OCI-LY7 (cell line): ENCODE measurements around the gene UBL5. TPM values are rescaled to one million over a fixed set of nuclear protein-coding genes. Genes with fewer than 3 reads are reported as not detected.

Source experiments
- BruUV-seq: library from RNA; stranded (reverse); fragments of 400-500 nt; replicated peaks from 2 replicates; lab custom pipeline; 2021; lab: Mats Ljungman, UMichigan
- CTCF ChIA-PET: fragments of 300-600 bp; sonication (Branson Sonifier 250); formaldehyde crosslinking; loops from one replicate; lab custom pipeline; 2022; ENCODE audit warnings: antibody characterized with exemption; ENCODE audit not compliant: unreplicated experiment; lab: Charles Lee
- POLR2A ChIA-PET: fragments of 300-600 bp; sonication (Branson Sonifier 250); formaldehyde crosslinking; loops from one replicate; lab custom pipeline; 2022; ENCODE audit warnings: antibody characterized with exemption; lab: Charles Lee
- DNase-seq: peaks from one replicate; pipeline ENCODE4 v3.0.0-alpha.2; 2015; ENCODE audit warnings: low spot score
- H2AFZ ChIP-seq: fragments of 200-600 bp; sonication (generic), shearing (Covaris generic); 2 replicates; pipeline ENCODE4 v1.6.1; 2014; ENCODE audit warnings: mild to moderate bottlenecking, antibody characterized with exemption, low read length, moderate library complexity
- H3K27ac ChIP-seq: fragments of 200-600 bp; sonication (generic); 2 replicates; pipeline ENCODE4 v1.5.1; 2014; ENCODE audit warnings: mixed run types, low read depth, mild to moderate bottlenecking, moderate library complexity, low read length, inconsistent platforms; ENCODE audit not compliant: poor library complexity, severe bottlenecking
- H3K36me3 ChIP-seq: fragments of 200-600 bp; sonication (generic); 2 replicates; pipeline ENCODE4 v1.6.1; 2014; ENCODE audit warnings: mild to moderate bottlenecking, antibody characterized with exemption, low read length, moderate library complexity, mixed read lengths; ENCODE audit not compliant: insufficient read depth
- H3K4me1 ChIP-seq: fragments of 200-600 bp; sonication (generic); 2 replicates; pipeline ENCODE4 v1.5.1; 2014; ENCODE audit warnings: mild to moderate bottlenecking, low read length; ENCODE audit not compliant: insufficient read depth, poor library complexity, severe bottlenecking
- H3K4me2 ChIP-seq: fragments of 200-600 bp; sonication (generic); 2 replicates; pipeline ENCODE4 v1.6.1; 2014; ENCODE audit warnings: mild to moderate bottlenecking, low read length
- H3K4me3 ChIP-seq: fragments of 200-600 bp; sonication (generic); 2 replicates; pipeline ENCODE4 v1.5.1; 2014; ENCODE audit warnings: mild to moderate bottlenecking, low read depth, low read length; ENCODE audit not compliant: poor library complexity, severe bottlenecking
- H3K79me2 ChIP-seq: fragments of 200-600 bp; sonication (generic); 2 replicates; pipeline ENCODE4 v1.6.1; 2016; ENCODE audit warnings: low read depth, mild to moderate bottlenecking, low read length, moderate library complexity, mixed read lengths; ENCODE audit not compliant: insufficient read depth
- H3K9me2 ChIP-seq: fragments of 200-600 bp; sonication (generic); 2 replicates; pipeline ENCODE4 v1.6.1; 2016; ENCODE audit warnings: mild to moderate bottlenecking, low read length, mixed read lengths; ENCODE audit not compliant: insufficient read depth
- H3K9me3 ChIP-seq: fragments of 200-600 bp; sonication (generic); 2 replicates; pipeline ENCODE4 v1.6.1; 2014; ENCODE audit warnings: mild to moderate bottlenecking, mixed run types, low read length, mixed read lengths
- H4K20me1 ChIP-seq: fragments of 200-600 bp; sonication (generic); 2 replicates; pipeline ENCODE4 v1.6.1; 2014; ENCODE audit warnings: mild to moderate bottlenecking, antibody characterized with exemption, low read length, moderate library complexity, mixed read lengths; ENCODE audit not compliant: insufficient read depth
- EZH2phosphoT487 ChIP-seq: fragments of 200-600 bp; sonication (generic); IDR thresholded peaks from 2 replicates; pipeline ENCODE4 v1.6.1; 2018; ENCODE audit warnings: low read depth, borderline replicate concordance, mild to moderate bottlenecking, mixed run types, antibody characterized with exemption, low read length, moderate library complexity, mixed read lengths
- intact Hi-C: fragments of 100-400 bp; cut with micrococcal nuclease; formaldehyde crosslinking; loops from one replicate; pipeline ENCODE4 v1.10.0; 2022; ENCODE audit not compliant: unreplicated experiment
- total RNA-seq, 2 experiments: library from RNA; depleted of rRNA in 1 of 2; stranded (reverse); fragments of >200 nt in 1 of 2; shearing (Covaris generic) in 1 of 2; gene quantifications; 2 replicates each; pipeline ENCODE4 v1.2.3, GENCODE V29; 2014 to 2022
- TF ChIP-seq, protein P1 (sequence below): fragments of 200-600 bp; sonication (generic); conservative IDR thresholded peaks from 2 replicates; pipeline ENCODE4 v1.5.1; 2014; ENCODE audit warnings: mild to moderate bottlenecking, antibody characterized with exemption, low read length, moderate library complexity, mixed read lengths

The UBL5 gene
- total RNA-seq, 2 experiments from 2014 or later: 162 to 323 TPM

DNA sequence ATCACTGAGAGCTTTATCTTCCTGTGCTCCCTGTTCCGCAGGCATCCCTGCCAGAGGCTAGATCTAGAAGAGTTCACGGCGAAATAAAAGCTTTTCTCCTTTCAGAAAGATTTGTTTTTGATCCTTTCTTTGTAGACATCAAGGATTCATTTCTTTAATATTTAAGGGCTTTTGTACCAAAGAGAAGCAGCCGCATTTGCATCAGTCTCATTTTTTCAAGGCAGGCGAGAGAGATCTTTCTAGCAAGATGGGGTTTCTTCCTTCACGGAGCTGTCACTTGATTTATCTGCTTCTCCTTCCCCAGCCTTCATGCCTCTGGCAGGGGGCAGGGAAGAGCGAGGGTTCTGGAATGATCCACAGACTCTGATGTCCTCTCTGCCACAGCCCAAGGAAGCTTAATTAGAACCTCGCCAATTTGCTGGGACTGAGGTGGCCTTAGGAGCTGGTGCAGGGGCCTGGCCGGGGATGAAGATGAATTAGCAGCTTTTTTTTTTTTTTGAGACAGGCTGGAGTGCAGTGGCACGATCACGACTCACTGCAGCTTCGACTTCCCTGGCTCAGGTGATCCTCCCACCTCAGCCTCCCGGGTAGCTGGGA, 47.4 kb downstream of the UBL5 start:
- no peaks in the 10 kb centered on the region for H3K4me1 ChIP-seq
- POLR2A ChIA-PET: interaction anchor here (0.6 kb wide), 2 partner anchors 334 to 1333 kb away, joined by 3 read pairs; no protein-coding TSS in a partner anchor
- H3K9me3 ChIP-seq: no peaks in the 10 kb centered on the region
- TF ChIP-seq EZH2phosphoT487: no peak
- TF ChIP-seq, protein P1, sequence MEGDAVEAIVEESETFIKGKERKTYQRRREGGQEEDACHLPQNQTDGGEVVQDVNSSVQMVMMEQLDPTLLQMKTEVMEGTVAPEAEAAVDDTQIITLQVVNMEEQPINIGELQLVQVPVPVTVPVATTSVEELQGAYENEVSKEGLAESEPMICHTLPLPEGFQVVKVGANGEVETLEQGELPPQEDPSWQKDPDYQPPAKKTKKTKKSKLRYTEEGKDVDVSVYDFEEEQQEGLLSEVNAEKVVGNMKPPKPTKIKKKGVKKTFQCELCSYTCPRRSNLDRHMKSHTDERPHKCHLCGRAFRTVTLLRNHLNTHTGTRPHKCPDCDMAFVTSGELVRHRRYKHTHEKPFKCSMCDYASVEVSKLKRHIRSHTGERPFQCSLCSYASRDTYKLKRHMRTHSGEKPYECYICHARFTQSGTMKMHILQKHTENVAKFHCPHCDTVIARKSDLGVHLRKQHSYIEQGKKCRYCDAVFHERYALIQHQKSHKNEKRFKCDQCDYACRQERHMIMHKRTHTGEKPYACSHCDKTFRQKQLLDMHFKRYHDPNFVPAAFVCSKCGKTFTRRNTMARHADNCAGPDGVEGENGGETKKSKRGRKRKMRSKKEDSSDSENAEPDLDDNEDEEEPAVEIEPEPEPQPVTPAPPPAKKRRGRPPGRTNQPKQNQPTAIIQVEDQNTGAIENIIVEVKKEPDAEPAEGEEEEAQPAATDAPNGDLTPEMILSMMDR: no peak
- H2AFZ ChIP-seq: no peak overlapping the region
- no peak overlapping the region for H3K27ac ChIP-seq
- CTCF ChIA-PET: no interaction called here
- no peaks in the 10 kb centered on the region for H3K36me3 ChIP-seq
- no peaks in the 10 kb centered on the region for H4K20me1 ChIP-seq
- no peaks in the 10 kb centered on the region for H3K79me2 ChIP-seq
- H3K4me2 ChIP-seq: no peak overlapping the region
- H3K4me3 ChIP-seq: no peak overlapping the region
- DNase-seq: no peak
- no peaks in the 10 kb centered on the region for H3K9me2 ChIP-seq
- no TSS peak for BruUV-seq
- intact Hi-C loops: no loop called here

DNA sequence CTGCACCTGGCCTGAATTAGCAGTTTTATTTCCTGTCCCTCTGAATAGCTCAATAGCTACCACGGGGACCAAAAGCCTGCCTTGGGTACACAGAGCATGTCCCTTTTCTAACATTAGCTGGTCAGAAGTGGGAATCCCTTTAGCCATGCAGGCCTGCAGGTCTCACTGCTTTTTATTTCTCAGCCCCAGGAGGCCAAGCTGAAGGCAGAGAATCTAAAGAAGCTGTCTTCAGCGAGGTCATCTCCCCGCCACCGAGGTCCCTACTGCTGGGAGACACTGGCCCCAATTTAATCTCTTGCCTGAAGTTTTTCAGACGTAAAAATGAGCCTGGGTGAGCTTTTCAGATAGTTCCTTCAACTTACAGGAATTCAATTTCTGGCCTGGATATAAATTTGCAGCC, 48.1 kb downstream of the UBL5 start:
- H3K27ac ChIP-seq: no peak overlapping the region
- intact Hi-C loops: no loop called here
- H3K36me3 ChIP-seq: no peaks in the 10 kb centered on the region
- no peak overlapping the region for H3K4me2 ChIP-seq
- H3K9me2 ChIP-seq: no peaks in the 10 kb centered on the region
- H3K4me1 ChIP-seq: no peaks in the 10 kb centered on the region
- H3K9me3 ChIP-seq: no peaks in the 10 kb centered on the region
- BruUV-seq: no TSS peak
- TF ChIP-seq, protein P1: no peak
- TF ChIP-seq EZH2phosphoT487: no peak
- no peaks in the 10 kb centered on the region for H3K79me2 ChIP-seq
- H2AFZ ChIP-seq: no peak overlapping the region
- H4K20me1 ChIP-seq: no peaks in the 10 kb centered on the region
- ChIA-PET POLR2A (interaction anchor here (0.6 kb wide), 2 partner anchors 333 to 1333 kb away, joined by 3 read pairs; no protein-coding TSS in a partner anchor), CTCF (no interaction called here)
- DNase-seq: no peak
- H3K4me3 ChIP-seq: no peak overlapping the region

DNA sequence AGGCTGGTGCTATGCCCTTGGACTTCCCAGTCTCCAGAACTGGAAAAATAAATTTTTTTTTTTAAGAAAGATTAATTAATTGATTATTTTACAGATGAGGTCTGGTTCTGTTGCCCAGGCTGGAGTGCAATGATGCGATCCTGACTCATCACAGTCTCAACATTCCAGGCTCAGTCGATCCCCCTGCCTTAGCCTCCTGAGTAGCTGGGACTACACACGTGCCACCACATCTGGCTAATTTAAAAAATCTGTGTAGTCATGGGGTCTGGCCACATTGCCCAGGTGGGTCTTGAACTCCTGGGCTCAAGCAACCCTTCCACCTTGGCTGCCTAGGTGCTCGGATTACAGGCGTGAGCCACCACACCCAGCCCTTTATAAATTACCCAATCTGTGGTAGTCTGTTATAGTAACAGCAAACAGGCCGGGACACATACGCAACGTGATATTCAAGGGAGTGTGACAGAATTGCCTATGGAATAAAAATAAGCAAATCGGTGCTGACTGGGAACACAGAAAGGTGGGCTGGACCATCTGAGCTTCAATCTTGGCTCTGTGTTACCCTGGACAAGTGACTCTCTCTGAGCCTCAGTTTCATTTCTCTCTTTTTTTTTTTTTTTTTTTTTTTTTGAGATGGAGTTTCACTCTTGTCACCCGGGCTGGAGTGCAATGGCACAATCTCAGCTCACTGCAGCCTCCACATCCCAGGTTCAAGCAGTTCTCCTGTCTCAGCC, 50.2 kb downstream of the UBL5 start:
- no peak overlapping the region for H3K4me3 ChIP-seq
- no peaks in the 10 kb centered on the region for H3K4me1 ChIP-seq
- no peak overlapping the region for H2AFZ ChIP-seq
- no peaks in the 10 kb centered on the region for H3K9me3 ChIP-seq
- DNase-seq: no peak
- ChIA-PET POLR2A (no interaction called here), CTCF (no interaction called here)
- H3K27ac ChIP-seq: no peak overlapping the region
- H3K36me3 ChIP-seq: no peaks in the 10 kb centered on the region
- intact Hi-C loops: no loop called here
- H3K79me2 ChIP-seq: no peaks in the 10 kb centered on the region
- H3K9me2 ChIP-seq: no peaks in the 10 kb centered on the region
- no TSS peak for BruUV-seq
- TF ChIP-seq, protein P1: no peak
- TF ChIP-seq EZH2phosphoT487: no peak
- H4K20me1 ChIP-seq: no peaks in the 10 kb centered on the region
- no peak overlapping the region for H3K4me2 ChIP-seq
